ENCODE results near the gene DNAJC10.

DNAJC10 gene

GRCh38 chr2:182716650-182716979 is 558 bp downstream of the DNAJC10 start:
- TF ChIP-seq EGR1 (IDR thresholded peaks at IDR 0.05): no peak
- TF ChIP-seq TCF12 (IDR thresholded peaks at IDR 0.05; ENCODE audit: low read depth): no peak
- no peak for TF ChIP-seq FOXM1 (IDR thresholded peaks at IDR 0.05; ENCODE audit: borderline replicate concordance, low read depth)
- TF ChIP-seq TAF1 (IDR thresholded peaks at IDR 0.05; ENCODE audit: low read depth): no peak
- TF ChIP-seq ZBTB7A (IDR thresholded peaks at IDR 0.05; ENCODE audit: low read depth): no peak
- no peak for TF ChIP-seq USF1 (IDR thresholded peaks at IDR 0.05)
- no peak for TF ChIP-seq EP300 (IDR thresholded peaks at IDR 0.05; ENCODE audit: borderline replicate concordance)
- no peak for TF ChIP-seq MAX (IDR thresholded peaks at IDR 0.05)
- TF ChIP-seq REST (IDR thresholded peaks at IDR 0.05; ENCODE audit: low read depth): no peak
- TF ChIP-seq YY1 (IDR thresholded peaks at IDR 0.05; ENCODE audit: low read depth): no peak
- no peak for TF ChIP-seq CEBPB (IDR thresholded peaks at IDR 0.05)
- TF ChIP-seq TEAD4 (IDR thresholded peaks at IDR 0.05): no peak
- TF ChIP-seq NFIC (IDR thresholded peaks at IDR 0.05): no peak
- TF ChIP-seq RAD21 (IDR thresholded peaks at IDR 0.05; ENCODE audit: low read depth): no peak
- no peak for TF ChIP-seq CREB1 (IDR thresholded peaks at IDR 0.05; ENCODE audit: low read depth)

GRCh38 chr2:182717416-182717815 is 1.4 kb downstream of the DNAJC10 start:
- TF ChIP-seq REST (IDR thresholded peaks at IDR 0.05; ENCODE audit: low read depth) (no peak), CEBPB (IDR thresholded peaks at IDR 0.05) (no peak), YY1 (IDR thresholded peaks at IDR 0.05; ENCODE audit: low read depth) (no peak), EP300 (IDR thresholded peaks at IDR 0.05; ENCODE audit: borderline replicate concordance) (no peak), ZBTB7A (IDR thresholded peaks at IDR 0.05; ENCODE audit: low read depth) (no peak), TEAD4 (IDR thresholded peaks at IDR 0.05) (no peak), FOXM1 (IDR thresholded peaks at IDR 0.05; ENCODE audit: borderline replicate concordance, low read depth) (no peak), RAD21 (IDR thresholded peaks at IDR 0.05; ENCODE audit: low read depth) (no peak), MAX (IDR thresholded peaks at IDR 0.05) (no peak), NFIC (IDR thresholded peaks at IDR 0.05) (no peak), TCF12 (IDR thresholded peaks at IDR 0.05; ENCODE audit: low read depth) (no peak), USF1 (IDR thresholded peaks at IDR 0.05) (no peak), EGR1 (IDR thresholded peaks at IDR 0.05) (no peak), CREB1 (IDR thresholded peaks at IDR 0.05; ENCODE audit: low read depth) (no peak), TAF1 (IDR thresholded peaks at IDR 0.05; ENCODE audit: low read depth) (no peak)

GRCh38 chr2:182717816-182718215 is 1.8 kb downstream of the DNAJC10 start:
- TF ChIP-seq RAD21 (IDR thresholded peaks at IDR 0.05; ENCODE audit: low read depth) (no peak), FOXM1 (IDR thresholded peaks at IDR 0.05; ENCODE audit: borderline replicate concordance, low read depth) (no peak), CREB1 (IDR thresholded peaks at IDR 0.05; ENCODE audit: low read depth) (no peak), MAX (IDR thresholded peaks at IDR 0.05) (no peak), TEAD4 (IDR thresholded peaks at IDR 0.05) (no peak), REST (IDR thresholded peaks at IDR 0.05; ENCODE audit: low read depth) (no peak), TAF1 (IDR thresholded peaks at IDR 0.05; ENCODE audit: low read depth) (no peak), ZBTB7A (IDR thresholded peaks at IDR 0.05; ENCODE audit: low read depth) (no peak), USF1 (IDR thresholded peaks at IDR 0.05) (no peak), TCF12 (IDR thresholded peaks at IDR 0.05; ENCODE audit: low read depth) (no peak), EGR1 (IDR thresholded peaks at IDR 0.05) (no peak), CEBPB (IDR thresholded peaks at IDR 0.05) (no peak), EP300 (IDR thresholded peaks at IDR 0.05; ENCODE audit: borderline replicate concordance) (no peak), NFIC (IDR thresholded peaks at IDR 0.05) (no peak), YY1 (IDR thresholded peaks at IDR 0.05; ENCODE audit: low read depth) (no peak)
